Right cardiac atrium (tissue), 5 donors: ENCODE measurements around the gene RILPL2. TPM values are rescaled to one million over a fixed set of nuclear protein-coding genes. Genes with fewer than 3 reads are reported as not detected.
"Not testable (repeated sequence)": the region's sequence is repeated elsewhere in the genome, so short reads cannot be mapped to it uniquely, and the experiment has no call there.

Experiments used
- ATAC-seq, 2 donors: fragments of 200-7000 bp; cut with Tn5 transposase; one replicate each; pipeline versions ENCODE4 v1.8.0 to v1.9.1; 2020; ENCODE audit warnings: moderate library complexity in 2 of 2, mild to moderate bottlenecking in 1 of 2
- DNase-seq, 3 donors: peaks; one replicate each; pipeline ENCODE4 v3.0.0-alpha.2; 2020
- H3K27ac ChIP-seq: one replicate; pipeline ENCODE4 v1.5.1; 2013; ENCODE audit warnings: mild to moderate bottlenecking, low read length, control low read depth, moderate library complexity
- H3K27me3 ChIP-seq: one replicate; pipeline ENCODE4 v1.6.1; 2013; ENCODE audit not compliant: control insufficient read depth, insufficient read depth
- H3K4me1 ChIP-seq: one replicate; pipeline ENCODE4 v1.6.1; 2013; ENCODE audit warnings: low read length; ENCODE audit not compliant: control insufficient read depth, insufficient read depth
- H3K4me3 ChIP-seq: one replicate; pipeline ENCODE4 v1.5.1; 2013; ENCODE audit warnings: low read length, control low read depth
- H3K9me3 ChIP-seq: one replicate; pipeline ENCODE4 v1.6.1; 2013; ENCODE audit warnings: low read length; ENCODE audit not compliant: control insufficient read depth
- WGBS: extraction: QIAGEN DNeasy Blood & Tissue Kit; methylation state at CpG from one replicate; pipeline ENCODE4 v1.1.7; 2013; 5-methylcytosine and 5-hydroxymethylcytosine counted together
- intact Hi-C, 4 donors: fragments of 100-400 bp; cut with DNase I; formaldehyde crosslinking; loops; one replicate each; pipeline versions ENCODE4 v1.11.0 to v1.14.0; 2022 to 2023
- polyA plus RNA-seq: library from polyadenylated mRNA; stranded (reverse); fragments of 200-250 nt; gene quantifications from one replicate; pipeline ENCODE4 v1.2.3, GENCODE V29; 2013
- total RNA-seq, 4 donors: library from RNA; stranded (reverse); fragmentation: NEBNext Ultra II Directional; extraction: Animal tissue kit (Norgen Biotek cat#: 25700); gene quantifications; one replicate each; pipeline ENCODE4 v1.2.1, GENCODE V29; 2021
- donor health status: healthy with polysubstance abuse.
- donor health status: DM: no; HTN: yes; CAD: no.
- donor health status: DM: no; HTN: no; CAD: no.
- donor health status: DM: no; HTN: yes; CAD: no; lungs with severe emphysema.
- donor health status: DM: yes; HTN: yes; CAD: no.

Gene RILPL2
- total and polyA plus RNA-seq, 5 donors: 3.4 to 4.3 (median 3.9) TPM

- no peaks in the 10 kb centered on the region for H3K9me3 ChIP-seq
- intact Hi-C loops: no loop called here
- H3K27me3 ChIP-seq: no peaks in the 10 kb centered on the region
- H3K4me3 ChIP-seq: no peak overlapping the region
- ATAC-seq (no peak), DNase-seq (no peak)
- 87% methylated on average over 5 of the region's 5 CpGs for WGBS
- no peaks in the 10 kb centered on the region for H3K4me1 ChIP-seq
- no peak overlapping the region for H3K27ac ChIP-seq
Measured at GRCh38 chr12:123379391-123379790, 57.1 kb downstream of the RILPL2 start.

GRCh38 chr12:123372415-123372814, 64.1 kb downstream of the RILPL2 start:
- H3K27me3 ChIP-seq, ATAC-seq, H3K9me3 ChIP-seq, H3K4me1 ChIP-seq, H3K4me3 ChIP-seq, DNase-seq, intact Hi-C loops, H3K27ac ChIP-seq: not testable (repeated sequence)
- WGBS: 68% methylated on average over 5 of the region's 5 CpGs

DNA sequence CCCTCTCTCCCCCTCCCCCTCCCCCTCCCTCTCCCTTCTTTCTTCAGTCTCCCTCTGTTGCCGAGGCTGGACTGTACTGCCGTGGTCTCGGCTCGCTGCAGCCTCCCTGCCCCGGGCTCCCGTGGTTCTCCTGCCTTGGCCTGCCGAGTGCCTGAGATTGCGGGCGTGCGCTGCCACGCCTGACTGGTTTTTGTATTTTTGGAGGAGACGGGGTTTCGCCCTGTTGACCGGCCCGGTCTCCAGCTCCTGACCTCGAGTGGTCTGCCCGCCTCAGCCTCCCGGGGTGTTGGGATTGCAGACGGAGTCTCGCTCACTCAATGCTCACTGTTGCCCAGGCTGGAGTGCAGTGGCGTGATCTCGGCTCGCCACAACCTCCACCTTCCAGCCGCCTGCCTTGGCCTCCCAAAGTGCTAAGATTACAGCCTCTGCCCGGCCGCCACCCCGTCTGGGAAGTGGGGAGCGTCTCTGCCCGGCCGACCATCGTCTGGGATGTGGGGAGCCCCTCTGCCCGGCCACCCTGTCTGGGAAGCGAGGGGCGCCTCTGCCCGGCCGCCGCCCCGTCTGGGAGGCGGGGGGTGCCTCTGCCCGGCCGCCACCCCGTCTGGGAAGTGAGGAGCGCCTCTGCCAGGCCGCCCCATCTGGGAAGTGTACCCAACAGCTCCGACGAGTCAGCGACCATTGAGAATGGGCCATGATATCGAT, 64.7 kb downstream of the RILPL2 start:
- H3K4me1 ChIP-seq, H3K4me3 ChIP-seq, H3K9me3 ChIP-seq, H3K27me3 ChIP-seq, ATAC-seq, DNase-seq, intact Hi-C loops, H3K27ac ChIP-seq: not testable (repeated sequence)
- WGBS: 92% methylated on average over 48 of the region's 48 CpGs

DNA sequence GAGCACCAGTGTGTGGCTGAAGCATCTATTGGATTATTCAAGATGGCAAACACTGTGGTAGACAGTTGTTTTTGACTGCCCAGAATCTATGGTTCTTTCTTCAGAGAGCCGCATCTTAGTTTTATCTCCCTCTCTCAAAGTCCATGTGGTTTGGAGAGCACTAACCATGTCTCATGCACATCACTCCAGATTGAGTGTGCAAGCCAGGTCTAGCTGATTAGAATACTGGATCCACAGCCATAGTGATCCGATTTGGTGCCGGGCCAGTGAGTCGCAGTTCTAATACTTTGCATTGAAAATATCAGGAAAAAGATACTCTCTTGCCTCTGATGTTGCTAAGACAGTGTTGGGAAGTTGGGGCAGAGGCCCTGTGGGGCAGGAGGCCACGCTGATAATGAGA, 67.3 kb downstream of the RILPL2 start:
- Histone ChIP-seq H3K4me3 (no peak overlapping the region), H3K9me3 (no peaks in the 10 kb centered on the region), H3K27me3 (no peaks in the 10 kb centered on the region), H3K4me1 (no peaks in the 10 kb centered on the region), H3K27ac (no peak overlapping the region)
- no peak for DNase-seq
- intact Hi-C loops: no loop called here
- no peak for ATAC-seq
- WGBS: 93% methylated on average over 5 of the region's 5 CpGs

- H3K27ac ChIP-seq, H3K4me1 ChIP-seq, H3K4me3 ChIP-seq, H3K9me3 ChIP-seq, DNase-seq, H3K27me3 ChIP-seq, ATAC-seq, intact Hi-C loops: not testable (repeated sequence)
- 94% methylated on average over 7 of the region's 7 CpGs for WGBS
Measured at GRCh38 chr12:123368431-123368830, 68.1 kb downstream of the RILPL2 start.

DNA sequence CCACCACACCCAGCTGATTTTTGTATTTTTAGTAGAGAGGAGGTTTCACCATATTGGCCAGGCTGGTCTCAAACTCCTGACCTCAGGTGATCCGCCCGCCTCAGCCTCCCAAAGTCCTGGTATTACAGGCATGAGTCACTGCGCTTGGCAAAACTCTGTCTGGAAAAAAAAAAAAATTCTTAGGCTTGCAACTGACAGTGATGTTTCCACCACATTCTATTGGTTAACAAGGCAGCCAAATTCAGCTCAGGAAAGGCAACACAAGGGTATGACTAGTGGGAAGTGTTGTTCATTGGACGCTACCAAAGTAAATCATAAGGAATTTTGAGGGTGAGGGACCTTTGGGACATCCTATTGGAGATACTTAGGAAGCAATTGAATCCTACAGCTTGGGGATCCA, 69.0 kb downstream of the RILPL2 start:
- no peak for DNase-seq
- ATAC-seq: no peak
- Histone ChIP-seq H3K27ac (no peak overlapping the region), H3K27me3 (no peaks in the 10 kb centered on the region), H3K4me1 (no peaks in the 10 kb centered on the region), H3K4me3 (no peak overlapping the region), H3K9me3 (no peaks in the 10 kb centered on the region)
- 97% methylated on average over 4 of the region's 4 CpGs for WGBS
- intact Hi-C loops: no loop called here

Other genes with a start within 250 kb of the RILPL2 start
- 10 to 100 TPM; 14.8 to 27.4 (median 22.5) TPM for gene MPHOSPH9, start 203.5 kb downstream of the RILPL2 start, total RNA-seq
- 8.0 TPM for gene MPHOSPH9, start 203.5 kb downstream of the RILPL2 start, polyA plus RNA-seq
- gene MTRFR, start 203.2 kb downstream of the RILPL2 start, total RNA-seq: 10 to 100 TPM in 3 of 4 donors, 1 to 10 TPM in 1; 9.5 to 12.5 (median 10.7) TPM
- 14.1 TPM for gene MTRFR, start 203.2 kb downstream of the RILPL2 start, polyA plus RNA-seq
- gene CDK2AP1, start 164.8 kb downstream of the RILPL2 start, total RNA-seq: 10 to 100 TPM; 76.1 to 95.2 (median 88.9) TPM
- 164 TPM for gene CDK2AP1, start 164.8 kb downstream of the RILPL2 start, polyA plus RNA-seq
- 10 to 100 TPM; 22.3 to 28.7 (median 26.8) TPM for gene SBNO1, start 71.8 kb downstream of the RILPL2 start, total RNA-seq
- gene SBNO1, start 71.8 kb downstream of the RILPL2 start, polyA plus RNA-seq: 5.7 TPM
- 10 to 100 TPM; 19.8 to 26.8 (median 22.6) TPM for gene KMT5A, start 52.6 kb downstream of the RILPL2 start, total RNA-seq
- gene KMT5A, start 52.6 kb downstream of the RILPL2 start, polyA plus RNA-seq: 15.1 TPM
- 10 to 100 TPM; 19.2 to 26.6 (median 26.1) TPM for gene SNRNP35, start 21.5 kb upstream of the RILPL2 start, total RNA-seq
- gene SNRNP35, start 21.5 kb upstream of the RILPL2 start, polyA plus RNA-seq: 48.1 TPM
- gene RILPL1, start 97.0 kb upstream of the RILPL2 start, total RNA-seq: 100 to 1,000 TPM; 118 to 146 (median 133) TPM
- 127 TPM for gene RILPL1, start 97.0 kb upstream of the RILPL2 start, polyA plus RNA-seq
- 100 to 1,000 TPM; 161 to 253 (median 180) TPM for gene TMED2, start 147.9 kb upstream of the RILPL2 start, total RNA-seq
- gene TMED2, start 147.9 kb upstream of the RILPL2 start, polyA plus RNA-seq: 90.9 TPM
- gene DDX55, start 165.4 kb upstream of the RILPL2 start, total RNA-seq: 1 to 10 TPM; 7.7 to 8.3 (median 8.2) TPM
- 6.6 TPM for gene DDX55, start 165.4 kb upstream of the RILPL2 start, polyA plus RNA-seq
- 10 to 100 TPM; 28.5 to 30.6 (median 29.3) TPM for gene EIF2B1, start 197.0 kb upstream of the RILPL2 start, total RNA-seq
- 20.8 TPM for gene EIF2B1, start 197.0 kb upstream of the RILPL2 start, polyA plus RNA-seq
- 10 to 100 TPM; 12.5 to 15.3 (median 13.1) TPM for gene GTF2H3, start 197.1 kb upstream of the RILPL2 start, total RNA-seq
- 5.6 TPM for gene GTF2H3, start 197.1 kb upstream of the RILPL2 start, polyA plus RNA-seq
- 1 to 10 TPM; 4.5 to 5.8 (median 4.7) TPM for gene TCTN2, start 234.4 kb upstream of the RILPL2 start, total RNA-seq
- gene TCTN2, start 234.4 kb upstream of the RILPL2 start, polyA plus RNA-seq: 3.2 TPM